Stimulated activated naive CD8-positive, alpha-beta T cell treated with anti-CD3 and anti-CD28 coated beads, Interleukin-15, amount 100 ng/mL, for 72 hours (primary cell): ENCODE measurements around the gene PLEKHM2.
A peak's percentile ranks its signal among the peaks of the same experiment; 100 is the strongest.
"Not testable (repeated sequence)": the region's sequence is repeated elsewhere in the genome, so short reads cannot be mapped to it uniquely, and the experiment has no call there.

Experiments used
- ATAC-seq: fragments of 150-1000 bp; cut with Tn5 transposase; 2 replicates; pipeline ENCODE4 v1.10.0; 2021; ENCODE audit warnings: mild to moderate bottlenecking, moderate library complexity
- DNase-seq, 2 donors: peaks; one replicate each; pipeline ENCODE4 v3.0.0; 2021 to 2022
- H3K27ac Mint-ChIP-seq, 2 donors: one replicate each; pipeline ENCODE4 v1.8.0; 2022; ENCODE audit warnings: mild to moderate bottlenecking in 2 of 2, mixed read lengths in 2 of 2, moderate library complexity in 2 of 2
- H3K27me3 Mint-ChIP-seq: one replicate; pipeline ENCODE4 v1.8.0; 2022; ENCODE audit warnings: mixed read lengths
- H3K4me1 Mint-ChIP-seq: one replicate; pipeline ENCODE4 v1.8.0; 2022; ENCODE audit warnings: mild to moderate bottlenecking, mixed read lengths
- H3K4me3 Mint-ChIP-seq, 2 donors: one replicate each; pipeline ENCODE4 v1.8.0; 2022; ENCODE audit warnings: mild to moderate bottlenecking in 2 of 2, mixed read lengths in 2 of 2, moderate library complexity in 1 of 2
- H3K9me3 Mint-ChIP-seq, 2 donors: one replicate each; pipeline ENCODE4 v1.8.0; 2022; ENCODE audit warnings: mixed read lengths in 2 of 2

PLEKHM2 gene, protein sequence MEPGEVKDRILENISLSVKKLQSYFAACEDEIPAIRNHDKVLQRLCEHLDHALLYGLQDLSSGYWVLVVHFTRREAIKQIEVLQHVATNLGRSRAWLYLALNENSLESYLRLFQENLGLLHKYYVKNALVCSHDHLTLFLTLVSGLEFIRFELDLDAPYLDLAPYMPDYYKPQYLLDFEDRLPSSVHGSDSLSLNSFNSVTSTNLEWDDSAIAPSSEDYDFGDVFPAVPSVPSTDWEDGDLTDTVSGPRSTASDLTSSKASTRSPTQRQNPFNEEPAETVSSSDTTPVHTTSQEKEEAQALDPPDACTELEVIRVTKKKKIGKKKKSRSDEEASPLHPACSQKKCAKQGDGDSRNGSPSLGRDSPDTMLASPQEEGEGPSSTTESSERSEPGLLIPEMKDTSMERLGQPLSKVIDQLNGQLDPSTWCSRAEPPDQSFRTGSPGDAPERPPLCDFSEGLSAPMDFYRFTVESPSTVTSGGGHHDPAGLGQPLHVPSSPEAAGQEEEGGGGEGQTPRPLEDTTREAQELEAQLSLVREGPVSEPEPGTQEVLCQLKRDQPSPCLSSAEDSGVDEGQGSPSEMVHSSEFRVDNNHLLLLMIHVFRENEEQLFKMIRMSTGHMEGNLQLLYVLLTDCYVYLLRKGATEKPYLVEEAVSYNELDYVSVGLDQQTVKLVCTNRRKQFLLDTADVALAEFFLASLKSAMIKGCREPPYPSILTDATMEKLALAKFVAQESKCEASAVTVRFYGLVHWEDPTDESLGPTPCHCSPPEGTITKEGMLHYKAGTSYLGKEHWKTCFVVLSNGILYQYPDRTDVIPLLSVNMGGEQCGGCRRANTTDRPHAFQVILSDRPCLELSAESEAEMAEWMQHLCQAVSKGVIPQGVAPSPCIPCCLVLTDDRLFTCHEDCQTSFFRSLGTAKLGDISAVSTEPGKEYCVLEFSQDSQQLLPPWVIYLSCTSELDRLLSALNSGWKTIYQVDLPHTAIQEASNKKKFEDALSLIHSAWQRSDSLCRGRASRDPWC

DNA sequence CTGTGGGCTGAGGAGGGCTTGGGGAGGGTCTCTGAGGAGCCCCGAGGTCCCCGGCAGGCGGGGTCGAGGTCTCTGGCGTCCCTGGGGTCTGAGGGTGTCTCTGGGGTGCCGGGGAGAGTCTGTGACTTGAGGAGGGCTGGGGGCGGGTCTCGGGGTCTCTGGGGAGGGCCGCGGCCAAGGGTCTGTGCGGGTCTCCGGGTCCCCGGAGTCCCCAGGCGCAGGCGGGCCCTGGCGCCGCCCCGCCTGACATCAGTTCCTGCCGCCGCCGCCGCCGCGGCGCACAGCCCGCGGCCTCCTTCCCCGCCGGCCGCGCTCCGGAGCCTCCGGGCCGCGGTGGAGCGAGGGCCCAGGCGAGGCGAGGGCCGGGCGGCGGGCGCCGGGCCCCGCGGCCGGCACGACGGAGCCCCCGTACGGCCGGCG, at the start of gene PLEKHM2:
Gene PLEKHM2 (plus strand): TSS at position 279 of the 420 bp plus-strand sequence. CDS start 239 bp downstream, outside the sequence.
- H3K4me3 Mint-ChIP-seq = peak within 1 kb of the TSS; percentile 89 to 92
- H3K4me1 Mint-ChIP-seq = peaks cover 59% of the 10 kb centered on the region
- H3K27me3 Mint-ChIP-seq = no peaks in the 10 kb centered on the region
- H3K9me3 Mint-ChIP-seq = no peaks in the 10 kb centered on the region
- peak; percentile 44 to 48 for DNase-seq
- peak within 1 kb of the TSS; percentile 95 to 99 for H3K27ac Mint-ChIP-seq
- ATAC-seq = peak; percentile 82

DNA sequence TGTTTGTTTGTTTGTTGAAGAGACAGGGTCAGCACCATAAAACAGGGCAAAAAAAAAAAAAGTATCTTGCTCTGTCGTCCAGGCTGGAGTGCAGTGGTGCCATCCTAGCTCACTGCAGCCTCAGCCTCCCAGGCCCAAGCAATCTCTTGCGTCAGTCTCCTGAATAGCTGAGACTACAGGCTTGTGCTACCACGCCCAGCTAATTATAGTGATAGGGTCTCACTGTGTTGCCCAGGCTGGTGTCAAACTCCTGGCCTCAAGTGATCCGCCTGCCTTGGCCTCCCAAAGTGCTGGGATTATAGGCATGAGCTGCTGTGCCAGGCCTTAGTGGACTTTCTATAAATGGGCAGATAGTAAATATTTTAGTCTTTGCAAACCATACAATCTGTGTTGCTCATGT, 47.7 kb upstream of the PLEKHM2 start:
- H3K4me3 Mint-ChIP-seq = no peak overlapping the region
- ATAC-seq = no peak
- H3K4me1 Mint-ChIP-seq = no peaks in the 10 kb centered on the region
- H3K9me3 Mint-ChIP-seq = no peaks in the 10 kb centered on the region
- DNase-seq = no peak
- H3K27ac Mint-ChIP-seq = no peak overlapping the region
- no peaks in the 10 kb centered on the region for H3K27me3 Mint-ChIP-seq

DNA sequence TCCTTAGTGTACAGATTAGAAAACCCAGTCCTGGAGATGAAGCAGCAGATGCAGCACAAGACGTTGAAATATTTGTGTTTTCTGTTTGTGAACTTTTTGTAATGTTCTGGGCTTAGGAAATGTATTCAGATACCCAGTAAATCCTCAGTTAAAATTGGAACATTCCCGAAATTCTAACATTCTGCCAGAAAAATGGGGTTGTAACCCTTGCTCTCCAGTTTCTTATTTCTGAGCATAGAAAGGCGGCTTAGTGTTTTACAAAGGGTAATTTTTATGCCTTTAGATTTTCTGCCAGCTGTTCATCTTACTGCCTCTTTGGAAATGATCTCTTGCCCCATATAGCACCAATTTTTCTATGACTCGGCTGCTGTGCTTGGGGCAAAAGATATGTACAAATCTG, 46.3 kb upstream of the PLEKHM2 start:
- no peak for DNase-seq
- no peak for ATAC-seq
- H3K4me1 Mint-ChIP-seq = no peaks in the 10 kb centered on the region
- no peak overlapping the region for H3K27ac Mint-ChIP-seq
- H3K27me3 Mint-ChIP-seq = no peaks in the 10 kb centered on the region
- H3K9me3 Mint-ChIP-seq = no peaks in the 10 kb centered on the region
- no peak overlapping the region for H3K4me3 Mint-ChIP-seq

DNA sequence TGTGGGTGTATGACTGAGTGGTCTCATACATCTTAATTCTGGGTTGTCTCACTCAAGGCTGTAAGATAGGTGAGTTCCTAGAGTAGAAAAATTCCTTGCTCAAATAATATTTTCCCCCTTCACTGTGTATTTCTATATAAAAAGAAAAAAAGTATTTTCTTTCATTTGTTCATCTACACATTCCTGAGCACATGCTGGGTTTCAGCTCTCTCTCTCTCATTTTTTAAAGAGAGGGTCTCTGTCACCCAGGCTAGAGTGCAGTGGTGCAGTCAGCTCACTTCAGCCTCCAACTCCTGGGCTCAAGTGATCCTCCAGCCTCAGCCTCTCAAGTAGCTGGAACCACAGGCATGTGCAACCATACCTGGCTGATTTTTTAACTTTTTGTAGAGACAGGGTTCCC, 44.9 kb upstream of the PLEKHM2 start:
- DNase-seq (no peak), ATAC-seq (no peak)
- Mint-ChIP-seq H3K4me1 (no peaks in the 10 kb centered on the region), H3K9me3 (no peaks in the 10 kb centered on the region), H3K27me3 (no peaks in the 10 kb centered on the region), H3K27ac (no peak overlapping the region), H3K4me3 (no peak overlapping the region)

DNA sequence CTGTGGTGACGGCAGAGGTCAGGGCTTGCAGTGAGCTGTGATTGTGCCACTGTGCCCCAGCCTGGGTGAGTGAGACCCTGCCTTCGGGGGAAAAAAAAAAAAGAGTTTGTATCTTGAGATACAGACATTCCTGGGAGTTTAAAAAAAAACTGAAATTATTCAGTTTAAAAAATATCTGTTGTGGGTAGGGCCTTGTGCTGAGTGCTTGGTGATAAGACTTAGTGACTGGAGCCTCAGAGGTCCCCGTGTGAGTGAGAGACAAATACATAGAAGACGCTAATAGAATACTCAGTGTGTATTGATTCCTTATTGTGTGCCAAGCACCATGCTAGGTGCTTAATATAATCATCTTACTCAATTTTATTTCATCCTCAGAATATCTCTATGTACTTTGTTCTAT, 44.2 kb upstream of the PLEKHM2 start:
- Mint-ChIP-seq H3K4me1 (no peaks in the 10 kb centered on the region), H3K4me3 (no peak overlapping the region), H3K27me3 (no peaks in the 10 kb centered on the region), H3K9me3 (no peaks in the 10 kb centered on the region), H3K27ac (no peak overlapping the region)
- no peak for ATAC-seq
- DNase-seq = no peak

DNA sequence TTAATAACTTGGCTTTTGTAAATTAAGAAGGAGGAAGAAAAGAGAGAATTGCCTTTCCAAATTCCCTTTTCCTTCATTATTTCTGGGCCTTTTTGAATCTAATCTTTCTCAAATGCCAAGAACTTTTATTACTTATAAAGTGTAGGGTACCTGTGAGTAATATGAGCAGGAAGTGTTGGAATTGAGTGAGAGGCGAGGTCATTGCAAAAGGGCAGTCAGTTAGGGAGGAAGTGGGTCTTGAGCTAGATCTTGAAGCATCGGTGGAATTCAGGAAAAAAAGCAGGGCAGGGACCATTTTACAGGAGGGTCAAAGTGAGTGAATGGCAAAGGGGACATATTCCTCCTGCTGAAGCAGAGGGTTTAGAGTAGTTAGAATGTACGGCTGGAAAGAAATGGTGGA, 43.5 kb upstream of the PLEKHM2 start:
- no peaks in the 10 kb centered on the region for H3K9me3 Mint-ChIP-seq
- H3K27ac Mint-ChIP-seq = peak overlapping the region in 1 of 2 donors; percentile 86
- H3K4me3 Mint-ChIP-seq = no peak overlapping the region

DNA sequence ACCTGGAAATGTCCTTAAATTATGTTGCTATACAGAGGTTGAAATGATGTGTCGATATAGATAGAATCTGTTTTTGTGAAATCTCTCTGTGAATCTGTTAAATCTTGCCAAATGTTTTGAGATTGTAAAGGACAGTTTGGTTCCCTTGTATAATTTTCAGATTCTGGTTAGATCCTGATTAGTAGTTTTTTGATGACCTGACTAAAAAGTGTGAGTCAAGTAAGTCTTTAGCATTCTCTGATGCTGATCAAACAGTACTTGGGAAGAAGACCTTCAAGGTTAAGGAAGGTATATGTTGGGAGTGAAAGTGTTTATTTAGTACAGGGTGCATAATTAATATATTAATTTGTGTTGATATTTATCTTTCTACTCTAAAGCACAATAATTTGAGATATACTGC, 34.2 kb upstream of the PLEKHM2 start:
- Mint-ChIP-seq H3K27me3 (no peaks in the 10 kb centered on the region), H3K9me3 (no peaks in the 10 kb centered on the region), H3K4me3 (no peak overlapping the region), H3K4me1 (no peaks in the 10 kb centered on the region), H3K27ac (no peak overlapping the region)
- ATAC-seq (no peak), DNase-seq (no peak)

More for the DNA sequence above, 43.5 kb upstream of the PLEKHM2 start:
- DNase-seq = no peak
- Mint-ChIP-seq H3K27me3 (no peaks in the 10 kb centered on the region), H3K4me1 (no peaks in the 10 kb centered on the region)
- ATAC-seq = no peak

DNA sequence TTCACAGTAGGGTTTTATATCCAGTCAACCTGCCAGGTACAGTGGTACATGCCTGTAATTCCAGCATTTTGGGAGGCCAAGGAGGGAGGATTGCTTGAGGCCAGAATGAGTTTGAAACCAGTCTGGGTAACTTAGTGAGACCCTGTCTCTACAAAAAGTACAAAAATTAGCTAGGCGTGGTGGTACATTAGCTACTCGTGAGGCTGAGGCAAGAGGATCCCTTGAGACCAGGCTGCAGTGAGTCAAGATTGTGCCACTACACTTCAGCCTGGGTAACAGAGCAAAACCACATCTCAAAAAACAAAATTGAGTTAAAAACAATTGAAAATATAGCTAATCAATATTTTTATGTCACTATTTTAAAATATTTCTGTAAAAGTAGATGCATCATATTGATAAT, 33.7 kb upstream of the PLEKHM2 start:
- ATAC-seq (no peak), DNase-seq (no peak)
- no peaks in the 10 kb centered on the region for H3K4me1 Mint-ChIP-seq
- H3K27me3 Mint-ChIP-seq = no peaks in the 10 kb centered on the region
- H3K27ac Mint-ChIP-seq = no peak overlapping the region
- H3K9me3 Mint-ChIP-seq = no peaks in the 10 kb centered on the region
- H3K4me3 Mint-ChIP-seq = no peak overlapping the region

DNA sequence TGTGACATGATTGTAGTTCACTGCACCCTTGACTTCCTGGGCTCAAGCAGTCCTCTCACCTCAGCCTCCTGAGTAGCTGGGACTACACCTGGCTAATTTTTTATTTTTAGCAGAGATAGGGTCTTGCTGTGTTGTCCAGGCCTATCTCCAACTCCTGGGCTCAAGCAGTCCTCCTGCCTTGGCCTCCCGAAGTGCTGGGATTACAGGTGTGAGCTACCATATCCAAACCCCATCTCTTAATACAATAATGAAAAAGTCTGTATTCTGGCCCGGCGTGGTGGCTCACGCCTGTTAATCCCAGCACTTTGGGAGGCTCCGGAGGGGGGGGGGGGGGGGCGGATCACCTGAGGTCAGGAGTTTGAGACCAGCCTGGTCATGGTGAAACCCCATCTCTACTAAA, 32.0 kb upstream of the PLEKHM2 start:
- DNase-seq, H3K4me1 Mint-ChIP-seq, ATAC-seq, H3K27ac Mint-ChIP-seq, H3K27me3 Mint-ChIP-seq, H3K9me3 Mint-ChIP-seq, H3K4me3 Mint-ChIP-seq: not testable (repeated sequence)

DNA sequence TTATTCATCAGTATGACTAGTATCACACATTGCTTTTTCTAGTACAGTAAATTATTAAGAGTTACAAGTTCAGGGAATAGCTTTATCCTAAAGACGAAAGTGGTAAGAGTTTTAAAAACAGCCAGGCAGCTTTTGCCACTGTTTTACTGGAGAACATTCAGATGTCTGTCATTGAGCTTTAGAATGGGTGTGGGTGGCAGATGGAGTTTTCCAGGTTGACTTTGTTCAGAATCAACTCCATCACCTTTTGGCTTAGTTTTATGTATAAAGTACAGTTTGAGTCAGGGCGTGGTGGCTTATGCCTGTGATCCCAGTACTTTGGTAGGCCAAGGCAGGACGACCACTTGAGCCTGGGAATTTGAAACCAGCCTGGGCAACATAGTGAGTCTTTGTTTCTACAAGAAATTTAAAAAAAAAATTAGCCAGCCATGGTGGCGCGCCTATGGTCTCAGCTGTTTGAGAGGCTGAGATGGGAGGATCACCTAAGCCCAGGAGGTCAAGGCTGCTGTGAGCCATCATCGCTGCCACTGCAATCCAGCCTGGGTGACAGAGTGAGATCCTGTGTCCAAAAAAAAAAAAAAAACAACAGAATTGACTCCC, 29.9 kb upstream of the PLEKHM2 start:
- no peaks in the 10 kb centered on the region for H3K9me3 Mint-ChIP-seq
- ATAC-seq (no peak), DNase-seq (no peak)
- H3K4me3 Mint-ChIP-seq = no peak overlapping the region
- H3K27me3 Mint-ChIP-seq = no peaks in the 10 kb centered on the region
- no peak overlapping the region for H3K27ac Mint-ChIP-seq
- no peaks in the 10 kb centered on the region for H3K4me1 Mint-ChIP-seq

DNA sequence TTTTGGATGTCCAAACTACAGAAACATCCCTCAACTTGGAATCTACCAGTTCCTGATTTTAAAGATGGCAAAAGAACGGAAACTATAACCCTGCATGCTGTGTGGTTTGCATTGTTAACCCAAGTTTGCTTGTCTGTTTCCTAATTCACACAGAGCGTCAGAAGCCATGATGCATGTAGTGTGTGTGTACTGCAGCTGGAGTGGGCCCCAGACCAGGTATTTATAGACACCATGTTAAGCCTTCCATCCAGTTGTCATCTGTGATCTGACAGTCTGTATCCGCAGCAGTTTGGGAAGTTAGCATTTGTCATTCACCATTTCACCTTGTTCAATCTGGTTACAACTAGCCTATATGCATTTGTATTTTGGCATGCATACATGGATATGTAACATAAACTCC, 27.7 kb upstream of the PLEKHM2 start:
- Mint-ChIP-seq H3K27me3 (no peaks in the 10 kb centered on the region), H3K27ac (peak overlapping the region in 1 of 2 donors; percentile 19), H3K9me3 (no peaks in the 10 kb centered on the region)

DNA sequence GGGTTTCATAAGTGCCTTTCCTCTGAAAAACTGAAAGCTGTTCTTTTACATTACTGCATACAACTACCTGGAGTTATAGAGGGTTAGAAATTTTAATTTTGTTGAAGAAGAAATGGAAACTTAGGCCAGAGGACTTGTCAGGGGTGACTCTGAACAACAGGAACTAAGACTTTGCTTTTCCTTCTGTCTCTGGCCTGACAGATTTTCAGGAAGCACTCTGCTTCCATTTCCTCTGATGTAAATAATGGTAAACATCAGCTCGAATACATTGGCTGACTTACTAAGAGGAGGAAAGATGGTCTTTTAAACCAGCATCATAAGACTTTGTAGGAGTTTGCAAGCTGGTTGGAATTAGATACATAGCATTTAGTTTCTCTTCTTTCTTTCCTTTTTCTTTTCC, 27.1 kb upstream of the PLEKHM2 start:
- H3K9me3 Mint-ChIP-seq = no peaks in the 10 kb centered on the region

More for the DNA sequence above, 27.7 kb upstream of the PLEKHM2 start:
- Mint-ChIP-seq H3K4me3 (no peak overlapping the region), H3K4me1 (no peaks in the 10 kb centered on the region)
- DNase-seq (no peak), ATAC-seq (no peak)

DNA sequence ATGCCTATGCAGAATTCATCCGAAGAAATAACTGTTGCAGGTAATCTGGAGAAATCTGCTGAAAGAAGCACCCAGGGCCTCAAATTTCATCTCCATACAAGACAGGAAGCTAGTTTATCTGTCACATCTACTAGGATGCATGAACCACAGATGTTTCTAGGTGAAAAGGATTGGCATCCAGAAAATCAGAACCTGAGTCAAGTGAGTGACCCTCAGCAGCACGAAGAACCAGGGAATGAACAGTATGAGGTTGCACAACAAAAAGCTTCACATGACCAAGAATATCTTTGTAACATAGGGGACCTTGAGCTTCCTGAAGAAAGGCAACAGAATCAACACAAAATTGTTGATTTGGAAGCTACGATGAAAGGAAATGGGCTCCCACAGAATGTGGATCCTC, 24.0 kb upstream of the PLEKHM2 start:
- Mint-ChIP-seq H3K27ac (no peak overlapping the region), H3K4me3 (no peak overlapping the region), H3K4me1 (no peaks in the 10 kb centered on the region), H3K9me3 (no peaks in the 10 kb centered on the region), H3K27me3 (no peaks in the 10 kb centered on the region)
- DNase-seq (no peak), ATAC-seq (no peak)

More for the DNA sequence above, 27.1 kb upstream of the PLEKHM2 start:
- Mint-ChIP-seq H3K27me3 (no peaks in the 10 kb centered on the region), H3K27ac (no peak overlapping the region), H3K4me3 (no peak overlapping the region), H3K4me1 (no peaks in the 10 kb centered on the region)
- ATAC-seq (no peak), DNase-seq (no peak)

DNA sequence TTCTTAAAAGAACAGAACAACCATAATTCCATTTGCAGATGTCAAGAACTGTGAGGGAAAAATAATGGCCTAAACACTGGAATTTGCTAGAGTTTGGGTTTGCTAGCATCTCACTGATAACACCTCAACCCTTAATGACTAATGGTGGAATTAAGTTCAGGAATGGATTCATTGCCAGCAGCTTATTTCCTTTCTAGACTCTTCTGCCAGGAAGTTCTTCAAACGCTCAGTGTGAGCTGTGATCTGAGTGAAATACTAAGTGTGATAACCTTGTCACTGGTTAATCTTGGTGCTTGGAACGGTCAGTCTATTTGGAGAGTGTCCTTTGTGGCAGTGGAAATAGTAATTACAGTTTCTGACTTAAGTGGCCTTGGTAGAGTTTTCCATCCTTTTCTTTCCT, 21.6 kb upstream of the PLEKHM2 start:
- Mint-ChIP-seq H3K4me3 (no peak overlapping the region), H3K27me3 (no peaks in the 10 kb centered on the region), H3K27ac (no peak overlapping the region), H3K4me1 (no peaks in the 10 kb centered on the region), H3K9me3 (no peaks in the 10 kb centered on the region)
- ATAC-seq = no peak
- DNase-seq = no peak

DNA sequence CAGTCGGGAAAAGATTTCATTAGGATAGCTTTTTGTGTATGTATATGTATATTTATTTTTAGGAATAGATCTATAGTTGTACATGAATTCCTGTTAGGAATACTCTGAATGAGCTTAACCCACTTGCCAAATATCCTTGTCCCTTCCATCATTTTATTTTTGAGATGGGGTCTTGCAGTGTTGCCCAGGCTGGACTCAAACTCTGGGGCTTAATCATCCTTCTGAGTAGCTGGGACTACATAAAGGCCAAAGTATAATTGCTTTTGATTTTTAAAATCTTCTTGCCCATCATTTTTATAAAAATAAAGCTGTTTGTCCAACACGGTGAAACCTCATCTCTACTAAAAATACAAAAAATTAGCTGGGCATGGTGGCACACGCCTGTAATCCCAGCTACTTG, 20.2 kb upstream of the PLEKHM2 start:
- no peak for ATAC-seq
- no peaks in the 10 kb centered on the region for H3K4me1 Mint-ChIP-seq
- H3K4me3 Mint-ChIP-seq = no peak overlapping the region
- DNase-seq = no peak
- H3K27ac Mint-ChIP-seq = no peak overlapping the region
- H3K9me3 Mint-ChIP-seq = no peaks in the 10 kb centered on the region
- H3K27me3 Mint-ChIP-seq = no peaks in the 10 kb centered on the region
